ENCODE results near the gene PKD1L1. TPM values are rescaled to one million over a fixed set of nuclear protein-coding genes. Genes with fewer than 3 reads are reported as not detected.

PKD1L1 gene
- total RNA-seq, 1 donor from 2014 or later, result 4.8 TPM

DNA sequence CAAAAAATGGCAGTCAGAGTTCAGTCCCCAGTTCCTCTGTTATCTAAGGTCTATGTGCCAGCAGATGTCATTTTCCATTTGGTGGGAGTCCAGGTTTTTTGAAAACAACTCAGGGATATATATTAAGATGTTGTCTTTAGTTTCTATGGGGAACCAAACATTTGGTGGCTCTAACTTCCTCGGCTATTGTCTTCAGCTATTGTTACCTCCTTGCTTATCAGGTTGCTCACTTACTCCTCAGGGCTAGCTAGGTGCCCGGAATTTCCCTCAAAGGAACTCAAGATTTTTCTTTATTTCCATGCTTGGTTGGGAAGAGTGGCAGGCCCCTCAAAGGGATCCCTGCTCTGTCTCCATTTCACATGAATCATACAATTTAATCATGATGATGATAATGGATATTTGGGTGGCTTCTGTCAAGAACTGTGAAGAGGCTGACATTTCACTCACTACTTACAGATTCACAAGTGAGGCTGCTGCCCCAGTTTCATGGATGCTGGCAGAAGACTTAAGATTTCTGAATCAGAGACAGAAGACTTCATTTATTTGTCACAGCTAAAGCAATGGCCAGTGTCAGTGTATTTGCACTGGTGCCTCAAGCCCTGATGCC is 182.8 kb downstream of the PKD1L1 start:
- H3K27me3 Mint-ChIP-seq (ENCODE audit: unreplicated experiment), result no peaks in the 10 kb centered on the region
- H3K27ac Mint-ChIP-seq (ENCODE audit: unreplicated experiment), result peak overlapping the region; percentile 84
- TF ChIP-seq CTCF (IDR thresholded peaks at IDR 0.05; ENCODE audit: unreplicated experiment), result no peak
- no peak for DNase-seq (ENCODE audit: low spot score)
- H3K4me1 Mint-ChIP-seq (ENCODE audit: unreplicated experiment), result peaks cover 13% of the 10 kb centered on the region
- H3K36me3 Mint-ChIP-seq (ENCODE audit: low read depth, unreplicated experiment), result no peaks in the 10 kb centered on the region
- H3K9me3 Mint-ChIP-seq (ENCODE audit: unreplicated experiment), result no peaks in the 10 kb centered on the region
- H3K4me3 Mint-ChIP-seq (ENCODE audit: unreplicated experiment), result no peak overlapping the region

DNA sequence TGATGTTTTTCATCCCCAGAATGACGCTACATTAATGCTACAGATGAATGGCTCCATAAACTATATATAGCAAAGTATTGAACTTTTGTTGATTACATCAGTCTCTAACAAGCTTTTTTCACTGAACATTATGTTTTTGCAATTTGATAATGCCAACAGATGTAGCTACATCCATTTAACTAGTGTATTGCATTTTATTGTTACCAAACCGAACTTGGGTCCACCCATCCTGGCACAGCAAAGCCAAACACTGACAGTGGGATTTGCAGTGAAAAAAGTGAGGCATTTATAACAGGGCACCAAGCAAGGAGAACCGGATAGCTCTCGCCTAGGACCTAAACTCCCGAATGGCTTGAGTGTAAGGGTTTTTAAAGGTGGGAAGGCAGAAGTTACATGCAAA is 183.5 kb downstream of the PKD1L1 start:
- no peak for TF ChIP-seq CTCF (IDR thresholded peaks at IDR 0.05; ENCODE audit: unreplicated experiment)
- no peaks in the 10 kb centered on the region for H3K9me3 Mint-ChIP-seq (ENCODE audit: unreplicated experiment)
- H3K27ac Mint-ChIP-seq (ENCODE audit: unreplicated experiment), result peak overlapping the region; percentile 84
- DNase-seq (ENCODE audit: low spot score), result no peak
- peaks cover 13% of the 10 kb centered on the region for H3K4me1 Mint-ChIP-seq (ENCODE audit: unreplicated experiment)
- no peaks in the 10 kb centered on the region for H3K27me3 Mint-ChIP-seq (ENCODE audit: unreplicated experiment)
- no peaks in the 10 kb centered on the region for H3K36me3 Mint-ChIP-seq (ENCODE audit: low read depth, unreplicated experiment)
- H3K4me3 Mint-ChIP-seq (ENCODE audit: unreplicated experiment), result no peak overlapping the region

DNA sequence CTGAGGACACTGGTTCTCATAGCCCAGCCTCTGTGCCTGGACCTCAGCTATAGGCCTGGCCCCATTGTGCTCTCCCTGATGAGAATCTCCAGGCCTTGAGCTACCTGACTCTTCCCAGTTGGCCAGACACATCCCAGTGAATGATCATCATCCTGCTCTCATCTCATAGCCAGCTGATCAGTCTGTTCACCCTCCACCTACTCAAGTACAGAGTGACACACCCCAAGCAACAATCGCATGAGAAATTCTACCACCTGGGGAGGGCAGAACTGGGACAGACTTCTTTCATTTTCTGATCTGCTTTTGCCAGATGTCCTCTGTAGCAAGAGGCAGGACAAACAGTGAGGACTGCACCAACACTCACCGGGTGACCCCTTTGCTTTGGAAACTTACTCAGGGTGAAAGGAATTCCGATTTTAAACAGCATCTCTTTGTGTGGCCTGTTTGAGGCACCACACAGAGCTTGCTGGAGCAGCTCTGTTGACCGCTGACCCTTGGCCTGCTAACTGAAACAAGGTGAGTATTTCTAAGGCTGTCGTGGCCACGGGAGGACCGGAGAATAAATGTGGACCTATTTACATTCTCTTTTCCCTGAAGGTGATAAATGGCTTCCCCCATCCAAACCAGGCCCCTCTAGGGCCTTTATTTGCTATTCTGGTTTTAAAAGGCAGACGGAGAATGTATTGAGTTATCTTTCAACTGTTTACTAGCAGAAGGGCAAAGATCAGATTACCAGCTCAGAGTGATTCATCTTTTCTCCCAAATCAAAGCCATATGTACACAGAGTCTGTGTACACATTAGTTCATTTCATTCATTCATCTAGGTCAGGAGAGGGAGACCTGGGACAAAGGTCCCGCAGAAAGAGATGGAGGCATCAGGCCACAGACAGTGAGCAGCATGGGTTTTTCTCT is 184.9 kb downstream of the PKD1L1 start:
- H3K4me3 Mint-ChIP-seq (ENCODE audit: unreplicated experiment), result no peak overlapping the region
- H3K27ac Mint-ChIP-seq (ENCODE audit: unreplicated experiment), result no peak overlapping the region
- no peaks in the 10 kb centered on the region for H3K27me3 Mint-ChIP-seq (ENCODE audit: unreplicated experiment)
- peaks cover 13% of the 10 kb centered on the region for H3K4me1 Mint-ChIP-seq (ENCODE audit: unreplicated experiment)
- DNase-seq (ENCODE audit: low spot score), result no peak
- no peak for TF ChIP-seq CTCF (IDR thresholded peaks at IDR 0.05; ENCODE audit: unreplicated experiment)
- H3K36me3 Mint-ChIP-seq (ENCODE audit: low read depth, unreplicated experiment), result no peaks in the 10 kb centered on the region
- H3K9me3 Mint-ChIP-seq (ENCODE audit: unreplicated experiment), result no peaks in the 10 kb centered on the region

GRCh38 chr7:47762746-47763062 is 185.6 kb downstream of the PKD1L1 start:
- TF ChIP-seq CTCF (IDR thresholded peaks at IDR 0.05; ENCODE audit: unreplicated experiment), result no peak
- Mint-ChIP-seq H3K36me3 (ENCODE audit: low read depth, unreplicated experiment) (no peaks in the 10 kb centered on the region), H3K4me3 (ENCODE audit: unreplicated experiment) (no peak overlapping the region), H3K27me3 (ENCODE audit: unreplicated experiment) (no peaks in the 10 kb centered on the region), H3K27ac (ENCODE audit: unreplicated experiment) (no peak overlapping the region), H3K9me3 (ENCODE audit: unreplicated experiment) (no peaks in the 10 kb centered on the region), H3K4me1 (ENCODE audit: unreplicated experiment) (peaks cover 13% of the 10 kb centered on the region)
- no peak for DNase-seq (ENCODE audit: low spot score)

DNA sequence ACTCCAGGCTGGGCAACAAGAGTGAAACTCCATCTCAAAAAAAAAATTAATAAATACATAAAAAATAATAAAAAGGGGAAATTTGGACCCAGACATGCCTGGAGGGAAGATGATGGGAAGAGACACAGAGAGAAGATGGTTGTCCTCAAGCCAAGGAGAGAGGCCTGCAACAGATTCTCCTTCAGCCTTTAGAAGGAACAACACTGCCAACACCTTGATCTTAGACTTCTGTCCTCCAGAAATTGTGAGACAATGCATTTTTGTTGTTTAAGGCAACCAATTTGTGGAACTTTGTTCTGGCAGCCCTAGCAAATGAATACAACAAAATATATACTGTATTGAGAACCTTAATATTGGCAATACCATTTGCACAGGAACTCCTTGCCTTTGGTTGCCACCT is 186.1 kb downstream of the PKD1L1 start:
- H3K27ac Mint-ChIP-seq (ENCODE audit: unreplicated experiment), result no peak overlapping the region
- no peaks in the 10 kb centered on the region for H3K9me3 Mint-ChIP-seq (ENCODE audit: unreplicated experiment)
- peaks cover 13% of the 10 kb centered on the region for H3K4me1 Mint-ChIP-seq (ENCODE audit: unreplicated experiment)
- no peaks in the 10 kb centered on the region for H3K27me3 Mint-ChIP-seq (ENCODE audit: unreplicated experiment)
- H3K4me3 Mint-ChIP-seq (ENCODE audit: unreplicated experiment), result no peak overlapping the region
- no peak for TF ChIP-seq CTCF (IDR thresholded peaks at IDR 0.05; ENCODE audit: unreplicated experiment)
- no peaks in the 10 kb centered on the region for H3K36me3 Mint-ChIP-seq (ENCODE audit: low read depth, unreplicated experiment)
- no peak for DNase-seq (ENCODE audit: low spot score)
